Stimulated activated CD8-positive, alpha-beta memory T cell treated with anti-CD3 and anti-CD28 coated beads, Interleukin-15, amount 100 ng/mL, for 48 hours (primary cell): ENCODE results near the gene CASP12.

Experiments used
- DNase-seq, 2 donors: peaks; one replicate each; pipeline ENCODE4 v3.0.0-alpha.2; 2020; ENCODE audit warnings: low read depth in 2 of 2

The CASP12 gene

DNA sequence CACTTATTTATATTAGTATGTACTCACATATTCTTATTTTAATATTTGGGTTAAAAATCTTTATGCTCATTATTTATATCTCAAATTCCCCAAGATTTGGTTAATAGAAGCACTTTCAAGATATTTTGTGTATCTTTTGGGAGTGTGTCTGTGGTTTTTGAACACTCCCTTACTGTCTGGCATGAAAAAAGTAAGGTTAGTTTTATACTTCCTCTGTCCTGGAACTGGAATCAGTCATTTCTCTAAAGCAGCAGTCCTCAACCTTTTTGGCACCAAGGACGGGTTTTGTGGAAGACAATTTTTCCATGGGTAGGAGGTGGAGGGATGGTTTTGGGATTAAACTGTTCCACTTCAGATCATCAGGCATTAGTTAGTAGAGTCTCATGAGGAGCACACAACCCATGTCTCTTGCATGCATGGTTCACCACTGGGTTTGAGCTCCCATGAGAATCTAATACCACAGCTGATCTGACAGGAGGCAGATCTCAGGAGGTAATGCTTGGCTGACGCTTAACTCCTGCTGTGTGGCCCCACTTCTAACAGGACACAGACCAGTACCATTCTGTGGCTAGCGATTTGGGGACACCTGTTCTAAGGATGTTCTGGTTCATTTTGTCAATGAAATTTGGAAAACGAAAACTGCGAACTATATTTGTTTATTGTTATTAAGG lies 60.2 kb downstream of the CASP12 start:
- DNase-seq: no peak

DNA sequence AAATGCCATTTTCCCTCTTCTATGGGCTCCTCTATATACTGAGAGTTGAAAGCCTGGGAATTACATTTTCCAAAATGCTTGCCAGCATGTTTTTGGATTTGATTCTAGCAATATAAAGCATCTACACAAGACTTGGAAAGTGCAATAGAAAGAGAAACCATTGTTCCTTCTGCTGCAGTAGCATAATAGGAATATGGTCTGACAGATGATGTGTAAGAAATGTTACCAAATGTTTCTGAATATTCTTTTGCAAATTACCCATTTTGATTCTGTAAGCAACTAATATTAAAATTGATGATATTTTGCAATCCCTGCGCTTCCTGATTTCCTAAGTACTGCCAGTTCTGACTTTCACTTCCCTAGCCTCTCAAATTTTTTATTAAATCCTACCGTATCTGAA lies 61.6 kb downstream of the CASP12 start:
- no peak for DNase-seq
